Measurements from ENCODE around the gene CCSER1. TPM values are rescaled to one million over a fixed set of nuclear protein-coding genes. Genes with fewer than 3 reads are reported as not detected.

Gene CCSER1
- total RNA-seq, 1 experiment from 2014 or later: 0.05 TPM

DNA sequence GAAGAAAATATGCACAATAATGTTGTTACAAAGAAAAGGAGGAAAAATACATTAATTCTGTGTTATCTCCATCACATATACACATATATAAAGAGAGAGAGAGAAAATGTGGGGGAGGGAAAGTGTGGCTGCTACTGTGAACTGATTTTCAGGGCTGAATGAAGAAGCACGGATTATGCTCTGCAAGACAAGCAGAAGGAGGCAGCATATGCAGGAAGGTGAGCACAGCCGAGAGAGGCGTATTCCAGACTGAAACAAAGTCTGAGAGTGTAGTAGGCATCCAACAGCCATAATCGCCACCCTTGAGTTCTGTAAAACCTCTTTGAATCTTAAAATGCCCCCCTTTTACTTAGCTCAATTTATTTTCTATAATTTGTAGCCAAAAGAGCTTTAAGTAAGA lies 1094.8 kb downstream of the CCSER1 start:
- in situ Hi-C loops (cut with HindIII; ENCODE audit: low pct_unique_long_range_greater_than_20kb, low sequenced_read_pairs): no loop called here
- Histone ChIP-seq H3K36me3 (ENCODE audit: control insufficient read depth, insufficient read depth, low read length) (no peaks in the 10 kb centered on the region), H3K4me3 (ENCODE audit: low read depth in 2 of 2, low read length in 2 of 2) (no peak overlapping the region), H3K9me3 (ENCODE audit: control insufficient read depth, insufficient read depth, low read depth, low read length) (no peaks in the 10 kb centered on the region), H3K4me1 (ENCODE audit: control insufficient read depth, insufficient read depth, low read length) (no peaks in the 10 kb centered on the region), H3K27ac (ENCODE audit: low read length) (no peak overlapping the region), H3K27me3 (ENCODE audit: control insufficient read depth, insufficient read depth, low read length) (no peaks in the 10 kb centered on the region)
- TF ChIP-seq, protein P1, sequence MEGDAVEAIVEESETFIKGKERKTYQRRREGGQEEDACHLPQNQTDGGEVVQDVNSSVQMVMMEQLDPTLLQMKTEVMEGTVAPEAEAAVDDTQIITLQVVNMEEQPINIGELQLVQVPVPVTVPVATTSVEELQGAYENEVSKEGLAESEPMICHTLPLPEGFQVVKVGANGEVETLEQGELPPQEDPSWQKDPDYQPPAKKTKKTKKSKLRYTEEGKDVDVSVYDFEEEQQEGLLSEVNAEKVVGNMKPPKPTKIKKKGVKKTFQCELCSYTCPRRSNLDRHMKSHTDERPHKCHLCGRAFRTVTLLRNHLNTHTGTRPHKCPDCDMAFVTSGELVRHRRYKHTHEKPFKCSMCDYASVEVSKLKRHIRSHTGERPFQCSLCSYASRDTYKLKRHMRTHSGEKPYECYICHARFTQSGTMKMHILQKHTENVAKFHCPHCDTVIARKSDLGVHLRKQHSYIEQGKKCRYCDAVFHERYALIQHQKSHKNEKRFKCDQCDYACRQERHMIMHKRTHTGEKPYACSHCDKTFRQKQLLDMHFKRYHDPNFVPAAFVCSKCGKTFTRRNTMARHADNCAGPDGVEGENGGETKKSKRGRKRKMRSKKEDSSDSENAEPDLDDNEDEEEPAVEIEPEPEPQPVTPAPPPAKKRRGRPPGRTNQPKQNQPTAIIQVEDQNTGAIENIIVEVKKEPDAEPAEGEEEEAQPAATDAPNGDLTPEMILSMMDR (IDR thresholded peaks at IDR 0.05): no peak
- TF ChIP-seq TCF7L2 (IDR thresholded peaks at IDR 0.05; ENCODE audit: low read depth, low read length) (no peak), POLR2AphosphoS5 (IDR thresholded peaks at IDR 0.05; ENCODE audit: low read depth, low read length) (no peak), SIN3A (IDR thresholded peaks at IDR 0.05; ENCODE audit: borderline replicate concordance, insufficient read depth, low read depth, low read length) (no peak)
- TF ChIP-seq, protein P2, sequence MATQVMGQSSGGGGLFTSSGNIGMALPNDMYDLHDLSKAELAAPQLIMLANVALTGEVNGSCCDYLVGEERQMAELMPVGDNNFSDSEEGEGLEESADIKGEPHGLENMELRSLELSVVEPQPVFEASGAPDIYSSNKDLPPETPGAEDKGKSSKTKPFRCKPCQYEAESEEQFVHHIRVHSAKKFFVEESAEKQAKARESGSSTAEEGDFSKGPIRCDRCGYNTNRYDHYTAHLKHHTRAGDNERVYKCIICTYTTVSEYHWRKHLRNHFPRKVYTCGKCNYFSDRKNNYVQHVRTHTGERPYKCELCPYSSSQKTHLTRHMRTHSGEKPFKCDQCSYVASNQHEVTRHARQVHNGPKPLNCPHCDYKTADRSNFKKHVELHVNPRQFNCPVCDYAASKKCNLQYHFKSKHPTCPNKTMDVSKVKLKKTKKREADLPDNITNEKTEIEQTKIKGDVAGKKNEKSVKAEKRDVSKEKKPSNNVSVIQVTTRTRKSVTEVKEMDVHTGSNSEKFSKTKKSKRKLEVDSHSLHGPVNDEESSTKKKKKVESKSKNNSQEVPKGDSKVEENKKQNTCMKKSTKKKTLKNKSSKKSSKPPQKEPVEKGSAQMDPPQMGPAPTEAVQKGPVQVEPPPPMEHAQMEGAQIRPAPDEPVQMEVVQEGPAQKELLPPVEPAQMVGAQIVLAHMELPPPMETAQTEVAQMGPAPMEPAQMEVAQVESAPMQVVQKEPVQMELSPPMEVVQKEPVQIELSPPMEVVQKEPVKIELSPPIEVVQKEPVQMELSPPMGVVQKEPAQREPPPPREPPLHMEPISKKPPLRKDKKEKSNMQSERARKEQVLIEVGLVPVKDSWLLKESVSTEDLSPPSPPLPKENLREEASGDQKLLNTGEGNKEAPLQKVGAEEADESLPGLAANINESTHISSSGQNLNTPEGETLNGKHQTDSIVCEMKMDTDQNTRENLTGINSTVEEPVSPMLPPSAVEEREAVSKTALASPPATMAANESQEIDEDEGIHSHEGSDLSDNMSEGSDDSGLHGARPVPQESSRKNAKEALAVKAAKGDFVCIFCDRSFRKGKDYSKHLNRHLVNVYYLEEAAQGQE (IDR thresholded peaks at IDR 0.05; ENCODE audit: insufficient read depth in 1 of 2, low read depth in 2 of 2, low read length in 1 of 2): no peak
- BruUV-seq (replicated peaks): no TSS peak
- ATAC-seq (no peak), DNase-seq (ENCODE audit: low read depth, low spot score) (no peak)
- intact Hi-C loops (cut with micrococcal nuclease; ENCODE audit: unreplicated experiment): no loop called here
- POLR2A ChIA-PET: no interaction called here
- CTCF ChIA-PET: no interaction called here

DNA sequence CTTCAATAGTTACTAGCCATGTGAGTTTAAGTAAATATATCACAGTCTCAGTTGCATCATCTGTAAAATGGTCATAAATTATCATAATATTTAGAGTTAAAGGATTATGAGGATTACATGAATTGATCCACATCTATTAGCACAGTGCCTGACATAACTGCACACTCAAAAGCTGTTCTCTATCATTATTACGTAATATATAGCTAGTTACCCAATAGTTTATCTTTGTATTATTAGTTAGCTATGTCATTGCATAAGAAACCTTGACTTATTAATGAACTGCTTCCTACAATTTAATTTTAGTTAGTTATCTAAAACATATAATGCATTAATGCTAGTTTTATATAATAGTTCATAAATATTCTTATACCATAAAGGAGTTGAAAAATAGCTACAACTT lies 1099.7 kb downstream of the CCSER1 start:
- TF ChIP-seq POLR2AphosphoS5 (IDR thresholded peaks at IDR 0.05; ENCODE audit: low read depth, low read length) (no peak), SIN3A (IDR thresholded peaks at IDR 0.05; ENCODE audit: borderline replicate concordance, insufficient read depth, low read depth, low read length) (no peak), TCF7L2 (IDR thresholded peaks at IDR 0.05; ENCODE audit: low read depth, low read length) (no peak)
- TF ChIP-seq, protein P1 (IDR thresholded peaks at IDR 0.05): no peak
- TF ChIP-seq, protein P2 (IDR thresholded peaks at IDR 0.05; ENCODE audit: insufficient read depth in 1 of 2, low read depth in 2 of 2, low read length in 1 of 2): no peak
- H3K4me3 ChIP-seq (ENCODE audit: low read depth in 2 of 2, low read length in 2 of 2): no peak overlapping the region
- POLR2A ChIA-PET: no interaction called here
- no peaks in the 10 kb centered on the region for H3K36me3 ChIP-seq (ENCODE audit: control insufficient read depth, insufficient read depth, low read length)
- in situ Hi-C loops (cut with HindIII; ENCODE audit: low pct_unique_long_range_greater_than_20kb, low sequenced_read_pairs) (no loop called here), intact Hi-C loops (cut with micrococcal nuclease; ENCODE audit: unreplicated experiment) (no loop called here)
- H3K27me3 ChIP-seq (ENCODE audit: control insufficient read depth, insufficient read depth, low read length): no peaks in the 10 kb centered on the region
- no peak overlapping the region for H3K27ac ChIP-seq (ENCODE audit: low read length)
- H3K4me1 ChIP-seq (ENCODE audit: control insufficient read depth, insufficient read depth, low read length): no peaks in the 10 kb centered on the region
- CTCF ChIA-PET: no interaction called here
- no TSS peak for BruUV-seq (replicated peaks)
- H3K9me3 ChIP-seq (ENCODE audit: control insufficient read depth, insufficient read depth, low read depth, low read length): no peaks in the 10 kb centered on the region
- DNase-seq (ENCODE audit: low read depth, low spot score): no peak
- no peak for ATAC-seq
